ENCODE data around the gene RSRC1.

Gene RSRC1

GRCh38 chr3:158384019-158384418 lies 274.1 kb downstream of the RSRC1 start:
- Histone ChIP-seq H4K8ac (ENCODE audit: low read length) (no peak overlapping the region), H3K18ac (ENCODE audit: low read depth in 1 of 2, low read length in 2 of 2) (no peak overlapping the region), H4K91ac (ENCODE audit: low read length) (no peak overlapping the region), H3K9ac (ENCODE audit: low read length) (no peak overlapping the region), H3K9me3 (ENCODE audit: control insufficient read depth, low read length) (no peaks in the 10 kb centered on the region), H2AFZ (ENCODE audit: low read depth, low read length) (no peak overlapping the region), H3K4me2 (ENCODE audit: low read length, poor library complexity, severe bottlenecking) (no peak overlapping the region), H3K4me3 (ENCODE audit: insufficient read depth in 1 of 2, low read depth in 1 of 2, low read length in 2 of 2) (no peak overlapping the region), H3K27me3 (ENCODE audit: control insufficient read depth in 1 of 2, insufficient read depth in 1 of 2, low read length in 2 of 2) (no peaks in the 10 kb centered on the region), H3K36me3 (ENCODE audit: control insufficient read depth in 1 of 2, insufficient read depth in 2 of 2, low read depth in 1 of 2, low read length in 2 of 2) (no peaks in the 10 kb centered on the region), H2BK12ac (ENCODE audit: low read length in 2 of 2) (no peak overlapping the region), H2AK5ac (ENCODE audit: low read length, severe bottlenecking) (no peak overlapping the region), H2BK120ac (ENCODE audit: low read depth, low read length) (no peak overlapping the region), H3K4ac (ENCODE audit: low read depth in 1 of 2, low read length in 2 of 2) (no peak overlapping the region), H3K4me1 (ENCODE audit: control insufficient read depth, insufficient read depth, low read depth, low read length) (no peaks in the 10 kb centered on the region), H3K27ac (ENCODE audit: low read length, poor library complexity, severe bottlenecking) (no peak overlapping the region), H2BK15ac (ENCODE audit: low read depth, poor library complexity, severe bottlenecking) (no peak overlapping the region), H3K79me1 (replicated peaks; ENCODE audit: low read length, poor library complexity, severe bottlenecking) (peaks cover 5% of the 10 kb centered on the region), H3K23ac (ENCODE audit: low read length in 2 of 2) (no peak overlapping the region), H2BK5ac (ENCODE audit: low read depth, low read length, poor library complexity, severe bottlenecking) (no peak overlapping the region), H3K14ac (ENCODE audit: low read length in 2 of 2) (no peak overlapping the region)
- DNase-seq = no peak
- WGBS = 100% methylated on average over 1 of the region's 2 CpGs

GRCh38 chr3:158395421-158395820 lies 285.5 kb downstream of the RSRC1 start:
- Histone ChIP-seq H3K9me3 (ENCODE audit: control insufficient read depth, low read length) (peaks cover 10% of the 10 kb centered on the region), H3K9ac (ENCODE audit: low read length) (no peak overlapping the region), H2BK15ac (ENCODE audit: low read depth, poor library complexity, severe bottlenecking) (no peak overlapping the region), H4K91ac (ENCODE audit: low read length) (no peak overlapping the region), H3K27ac (ENCODE audit: low read length, poor library complexity, severe bottlenecking) (no peak overlapping the region), H3K4me3 (ENCODE audit: insufficient read depth in 1 of 2, low read depth in 1 of 2, low read length in 2 of 2) (no peak overlapping the region), H3K27me3 (ENCODE audit: control insufficient read depth in 1 of 2, insufficient read depth in 1 of 2, low read length in 2 of 2) (no peaks in the 10 kb centered on the region), H3K23ac (ENCODE audit: low read length in 2 of 2) (no peak overlapping the region), H2AFZ (ENCODE audit: low read depth, low read length) (no peak overlapping the region), H3K4me2 (ENCODE audit: low read length, poor library complexity, severe bottlenecking) (no peak overlapping the region), H4K8ac (ENCODE audit: low read length) (no peak overlapping the region), H3K79me1 (replicated peaks; ENCODE audit: low read length, poor library complexity, severe bottlenecking) (no peaks in the 10 kb centered on the region), H3K4me1 (ENCODE audit: control insufficient read depth, insufficient read depth, low read depth, low read length) (no peaks in the 10 kb centered on the region), H2BK120ac (ENCODE audit: low read depth, low read length) (no peak overlapping the region), H3K18ac (ENCODE audit: low read depth in 1 of 2, low read length in 2 of 2) (no peak overlapping the region), H2BK12ac (ENCODE audit: low read length in 2 of 2) (no peak overlapping the region), H3K36me3 (ENCODE audit: control insufficient read depth in 1 of 2, insufficient read depth in 2 of 2, low read depth in 1 of 2, low read length in 2 of 2) (no peaks in the 10 kb centered on the region), H3K14ac (ENCODE audit: low read length in 2 of 2) (no peak overlapping the region), H3K4ac (ENCODE audit: low read depth in 1 of 2, low read length in 2 of 2) (no peak overlapping the region), H2BK5ac (ENCODE audit: low read depth, low read length, poor library complexity, severe bottlenecking) (no peak overlapping the region), H2AK5ac (ENCODE audit: low read length, severe bottlenecking) (no peak overlapping the region)
- no peak for DNase-seq
- whole genome bisulfite sequencing = 100% methylated on average over 1 of the region's 2 CpGs

- H2BK12ac ChIP-seq (ENCODE audit: low read length in 2 of 2) = no peak overlapping the region
- H3K23ac ChIP-seq (ENCODE audit: low read length in 2 of 2) = no peak overlapping the region
- H3K4me3 ChIP-seq (ENCODE audit: insufficient read depth in 1 of 2, low read depth in 1 of 2, low read length in 2 of 2) = no peak overlapping the region
- H3K27ac ChIP-seq (ENCODE audit: low read length, poor library complexity, severe bottlenecking) = no peak overlapping the region
- H3K14ac ChIP-seq (ENCODE audit: low read length in 2 of 2) = no peak overlapping the region
- H3K18ac ChIP-seq (ENCODE audit: low read depth in 1 of 2, low read length in 2 of 2) = no peak overlapping the region
- no peak overlapping the region for H2BK15ac ChIP-seq (ENCODE audit: low read depth, poor library complexity, severe bottlenecking)
- H4K8ac ChIP-seq (ENCODE audit: low read length) = no peak overlapping the region
- no peak overlapping the region for H4K91ac ChIP-seq (ENCODE audit: low read length)
- H2BK120ac ChIP-seq (ENCODE audit: low read depth, low read length) = no peak overlapping the region
- no peak overlapping the region for H3K9ac ChIP-seq (ENCODE audit: low read length)
- no peak for DNase-seq
- H3K4me2 ChIP-seq (ENCODE audit: low read length, poor library complexity, severe bottlenecking) = no peak overlapping the region
- no peak overlapping the region for H3K4ac ChIP-seq (ENCODE audit: low read depth in 1 of 2, low read length in 2 of 2)
- no peaks in the 10 kb centered on the region for H3K36me3 ChIP-seq (ENCODE audit: control insufficient read depth in 1 of 2, insufficient read depth in 2 of 2, low read depth in 1 of 2, low read length in 2 of 2)
- H3K4me1 ChIP-seq (ENCODE audit: control insufficient read depth, insufficient read depth, low read depth, low read length) = no peaks in the 10 kb centered on the region
- no peaks in the 10 kb centered on the region for H3K79me1 ChIP-seq (replicated peaks; ENCODE audit: low read length, poor library complexity, severe bottlenecking)
- no peaks in the 10 kb centered on the region for H3K9me3 ChIP-seq (ENCODE audit: control insufficient read depth, low read length)
- H2BK5ac ChIP-seq (ENCODE audit: low read depth, low read length, poor library complexity, severe bottlenecking) = no peak overlapping the region
- no peak overlapping the region for H2AK5ac ChIP-seq (ENCODE audit: low read length, severe bottlenecking)
- H3K27me3 ChIP-seq (ENCODE audit: control insufficient read depth in 1 of 2, insufficient read depth in 1 of 2, low read length in 2 of 2) = no peaks in the 10 kb centered on the region
- H2AFZ ChIP-seq (ENCODE audit: low read depth, low read length) = no peak overlapping the region
Observed at GRCh38 chr3:158402590-158402989, 292.7 kb downstream of the RSRC1 start.

- Histone ChIP-seq H3K4me3 (ENCODE audit: insufficient read depth in 1 of 2, low read depth in 1 of 2, low read length in 2 of 2) (no peak overlapping the region), H3K4ac (ENCODE audit: low read depth in 1 of 2, low read length in 2 of 2) (no peak overlapping the region), H3K4me2 (ENCODE audit: low read length, poor library complexity, severe bottlenecking) (no peak overlapping the region), H3K14ac (ENCODE audit: low read length in 2 of 2) (no peak overlapping the region), H2BK120ac (ENCODE audit: low read depth, low read length) (no peak overlapping the region), H3K79me1 (replicated peaks; ENCODE audit: low read length, poor library complexity, severe bottlenecking) (no peaks in the 10 kb centered on the region), H4K8ac (ENCODE audit: low read length) (no peak overlapping the region), H3K4me1 (ENCODE audit: control insufficient read depth, insufficient read depth, low read depth, low read length) (no peaks in the 10 kb centered on the region), H3K18ac (ENCODE audit: low read depth in 1 of 2, low read length in 2 of 2) (no peak overlapping the region), H2BK12ac (ENCODE audit: low read length in 2 of 2) (no peak overlapping the region), H3K9ac (ENCODE audit: low read length) (no peak overlapping the region), H3K23ac (ENCODE audit: low read length in 2 of 2) (no peak overlapping the region), H3K27me3 (ENCODE audit: control insufficient read depth in 1 of 2, insufficient read depth in 1 of 2, low read length in 2 of 2) (no peaks in the 10 kb centered on the region), H4K91ac (ENCODE audit: low read length) (no peak overlapping the region), H3K9me3 (ENCODE audit: control insufficient read depth, low read length) (no peaks in the 10 kb centered on the region), H2BK5ac (ENCODE audit: low read depth, low read length, poor library complexity, severe bottlenecking) (no peak overlapping the region), H3K27ac (ENCODE audit: low read length, poor library complexity, severe bottlenecking) (no peak overlapping the region), H2BK15ac (ENCODE audit: low read depth, poor library complexity, severe bottlenecking) (no peak overlapping the region), H2AK5ac (ENCODE audit: low read length, severe bottlenecking) (no peak overlapping the region), H2AFZ (ENCODE audit: low read depth, low read length) (no peak overlapping the region), H3K36me3 (ENCODE audit: control insufficient read depth in 1 of 2, insufficient read depth in 2 of 2, low read depth in 1 of 2, low read length in 2 of 2) (no peaks in the 10 kb centered on the region)
- DNase-seq = no peak
- no CpG with 5 or more reads among the region's 1 CpG for WGBS
Observed at GRCh38 chr3:158403013-158403412, 293.1 kb downstream of the RSRC1 start.

Measured in mesenchymal stem cell (in vitro differentiated cells and primary cell).